OCI-LY3 (cell line): Measurements from ENCODE around the gene MET.
A peak's percentile ranks its signal among the peaks of the same experiment; 100 is the strongest.

Source experiments
- H2AFZ ChIP-seq: fragments of 200-600, 300-600 bp; shearing (Covaris generic); 2 replicates; pipeline ENCODE4 v1.6.0; 2014; ENCODE audit warnings: antibody characterized with exemption, low read depth, low read length
- H3K27ac ChIP-seq: fragments of 200-600, 300-600 bp; sonication (generic); 2 replicates; pipeline ENCODE4 v1.5.1; 2014; ENCODE audit warnings: mild to moderate bottlenecking, low read length, moderate library complexity, mixed read lengths
- H3K27me3 ChIP-seq: fragments of 200-600, 300-600 bp; sonication (generic); 2 replicates; pipeline ENCODE4 v1.6.1; 2014; ENCODE audit warnings: low read depth, low read length, mixed read lengths
- H3K36me3 ChIP-seq: fragments of 200-600, 300-600 bp; sonication (generic); replicated peaks from 2 replicates; pipeline ENCODE3; 2014; ENCODE audit warnings: low read depth, low read length, mixed read lengths
- H3K4me1 ChIP-seq: fragments of 300-600, 200-600 bp; sonication (generic); 2 replicates; pipeline ENCODE4 v1.6.1; 2014; ENCODE audit warnings: low read length, mixed read lengths
- H3K4me2 ChIP-seq: fragments of 200-600, 300-600 bp; sonication (generic); 2 replicates; pipeline ENCODE4 v1.6.1; 2014; ENCODE audit warnings: low read length, mixed read lengths
- H3K4me3 ChIP-seq: fragments of 300-600, 200-600 bp; sonication (generic); 2 replicates; pipeline ENCODE4 v1.5.1; 2014; ENCODE audit warnings: antibody characterized with exemption, mild to moderate bottlenecking, low read length, moderate library complexity
- H3K79me2 ChIP-seq: fragments of 300-600, 200-600 bp; shearing (Covaris generic); 2 replicates; pipeline ENCODE4 v1.6.1; 2014; ENCODE audit warnings: mild to moderate bottlenecking, low read length, mixed read lengths
- H3K9ac ChIP-seq: fragments of 300-600, 200-600 bp; shearing (Covaris generic); 2 replicates; pipeline ENCODE4 v1.6.0; 2014; ENCODE audit warnings: mild to moderate bottlenecking, low read length, moderate library complexity
- H3K9me3 ChIP-seq: fragments of 200-600, 300-600 bp; shearing (Covaris generic); 2 replicates; pipeline ENCODE4 v1.6.1; 2014; ENCODE audit warnings: low read length, mixed read lengths; ENCODE audit not compliant: insufficient read depth
- H4K20me1 ChIP-seq: fragments of 200-600, 300-600 bp; sonication (generic); 2 replicates; pipeline ENCODE4 v1.6.1; 2016; ENCODE audit warnings: low read length, mixed read lengths; ENCODE audit not compliant: insufficient read depth
- EZH2phosphoT487 ChIP-seq: fragments of 200-600 bp; shearing (Covaris generic); IDR thresholded peaks from 2 replicates; pipeline ENCODE4 v1.6.1; 2018; ENCODE audit warnings: antibody characterized with exemption, mixed run types, low read depth
- TF ChIP-seq, protein P1 (sequence below): fragments of 200-600, 300-600 bp; sonication (generic); IDR thresholded peaks from 2 replicates; pipeline ENCODE4 v1.5.1; 2014; ENCODE audit warnings: antibody characterized with exemption, low read length, low read depth

MET gene

DNA sequence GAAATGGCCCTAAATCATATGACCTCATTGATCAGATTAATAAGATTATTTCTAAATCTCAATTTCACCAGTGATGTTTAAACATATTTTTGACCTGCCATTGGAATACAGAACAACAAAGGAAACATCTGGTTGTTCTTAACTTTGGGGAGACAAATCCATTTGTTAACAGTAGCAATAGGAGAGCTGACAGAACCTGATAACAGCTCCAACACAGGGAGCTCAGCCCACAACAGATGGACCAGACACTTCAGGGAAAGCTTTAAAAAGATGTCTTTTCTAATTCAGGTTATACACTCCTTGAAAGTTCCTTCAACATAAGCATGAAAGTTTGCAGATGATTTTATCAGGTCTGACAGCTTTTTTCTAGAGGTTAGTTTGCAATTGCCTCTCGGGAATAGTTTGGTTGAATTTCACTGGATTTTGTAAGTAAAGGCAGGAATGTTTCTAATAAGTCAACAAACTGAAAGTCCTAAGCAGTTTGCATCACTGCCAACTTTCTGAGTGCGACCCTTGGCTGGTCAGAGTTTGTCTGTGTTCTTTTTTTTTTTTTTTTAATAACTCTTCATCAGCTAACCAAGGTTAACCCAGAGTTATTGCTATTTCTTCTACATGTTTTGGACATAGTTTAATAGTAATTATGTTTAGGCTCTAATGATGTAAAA lies 6.5 kb upstream of the MET start:
- H3K79me2 ChIP-seq, result no peaks in the 10 kb centered on the region
- H3K27me3 ChIP-seq, result no peaks in the 10 kb centered on the region
- peaks cover 1% of the 10 kb centered on the region for H3K4me1 ChIP-seq
- peaks cover 7% of the 10 kb centered on the region for H3K36me3 ChIP-seq
- H3K4me3 ChIP-seq, result no peak overlapping the region
- H2AFZ ChIP-seq, result no peak overlapping the region
- H4K20me1 ChIP-seq, result no peaks in the 10 kb centered on the region
- H3K27ac ChIP-seq, result no peak overlapping the region
- H3K9me3 ChIP-seq, result peaks cover 5% of the 10 kb centered on the region; the same call in 1 of the 2 replicates
- H3K9ac ChIP-seq, result no peak overlapping the region
- TF ChIP-seq, protein P1, sequence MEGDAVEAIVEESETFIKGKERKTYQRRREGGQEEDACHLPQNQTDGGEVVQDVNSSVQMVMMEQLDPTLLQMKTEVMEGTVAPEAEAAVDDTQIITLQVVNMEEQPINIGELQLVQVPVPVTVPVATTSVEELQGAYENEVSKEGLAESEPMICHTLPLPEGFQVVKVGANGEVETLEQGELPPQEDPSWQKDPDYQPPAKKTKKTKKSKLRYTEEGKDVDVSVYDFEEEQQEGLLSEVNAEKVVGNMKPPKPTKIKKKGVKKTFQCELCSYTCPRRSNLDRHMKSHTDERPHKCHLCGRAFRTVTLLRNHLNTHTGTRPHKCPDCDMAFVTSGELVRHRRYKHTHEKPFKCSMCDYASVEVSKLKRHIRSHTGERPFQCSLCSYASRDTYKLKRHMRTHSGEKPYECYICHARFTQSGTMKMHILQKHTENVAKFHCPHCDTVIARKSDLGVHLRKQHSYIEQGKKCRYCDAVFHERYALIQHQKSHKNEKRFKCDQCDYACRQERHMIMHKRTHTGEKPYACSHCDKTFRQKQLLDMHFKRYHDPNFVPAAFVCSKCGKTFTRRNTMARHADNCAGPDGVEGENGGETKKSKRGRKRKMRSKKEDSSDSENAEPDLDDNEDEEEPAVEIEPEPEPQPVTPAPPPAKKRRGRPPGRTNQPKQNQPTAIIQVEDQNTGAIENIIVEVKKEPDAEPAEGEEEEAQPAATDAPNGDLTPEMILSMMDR, result no peak
- TF ChIP-seq EZH2phosphoT487, result no peak
- H3K4me2 ChIP-seq, result no peak overlapping the region

DNA sequence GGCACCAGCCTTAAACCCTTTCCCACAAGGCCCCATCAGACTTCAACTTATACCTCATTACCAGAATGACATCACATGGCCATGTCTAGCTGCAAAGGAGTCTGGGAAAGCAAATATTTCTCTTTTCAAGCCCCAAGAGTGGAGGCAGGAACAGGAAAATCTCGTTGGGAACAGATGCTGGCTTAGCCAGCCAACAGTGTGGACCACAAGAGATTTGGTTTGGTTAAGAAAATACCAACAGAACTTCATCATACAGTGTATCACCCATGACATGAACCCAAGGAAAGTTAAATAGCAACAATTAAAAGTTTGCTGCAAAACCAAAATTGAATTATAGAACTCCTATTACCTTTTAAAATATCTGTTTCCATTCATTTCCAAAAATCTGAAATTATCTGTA lies 2.2 kb upstream of the MET start:
- peaks cover 27% of the 10 kb centered on the region for H3K4me1 ChIP-seq
- H3K4me3 ChIP-seq, result no peak overlapping the region
- no peaks in the 10 kb centered on the region for H4K20me1 ChIP-seq
- TF ChIP-seq, protein P1, result no peak
- TF ChIP-seq EZH2phosphoT487, result no peak
- H3K9ac ChIP-seq, result no peak overlapping the region
- peaks cover 7% of the 10 kb centered on the region for H3K36me3 ChIP-seq
- no peak overlapping the region for H3K27ac ChIP-seq
- no peaks in the 10 kb centered on the region for H3K27me3 ChIP-seq
- peaks cover 5% of the 10 kb centered on the region; the same call in 1 of the 2 replicates for H3K9me3 ChIP-seq
- no peak overlapping the region for H2AFZ ChIP-seq
- no peak overlapping the region for H3K4me2 ChIP-seq
- peaks cover 39% of the 10 kb centered on the region for H3K79me2 ChIP-seq

DNA sequence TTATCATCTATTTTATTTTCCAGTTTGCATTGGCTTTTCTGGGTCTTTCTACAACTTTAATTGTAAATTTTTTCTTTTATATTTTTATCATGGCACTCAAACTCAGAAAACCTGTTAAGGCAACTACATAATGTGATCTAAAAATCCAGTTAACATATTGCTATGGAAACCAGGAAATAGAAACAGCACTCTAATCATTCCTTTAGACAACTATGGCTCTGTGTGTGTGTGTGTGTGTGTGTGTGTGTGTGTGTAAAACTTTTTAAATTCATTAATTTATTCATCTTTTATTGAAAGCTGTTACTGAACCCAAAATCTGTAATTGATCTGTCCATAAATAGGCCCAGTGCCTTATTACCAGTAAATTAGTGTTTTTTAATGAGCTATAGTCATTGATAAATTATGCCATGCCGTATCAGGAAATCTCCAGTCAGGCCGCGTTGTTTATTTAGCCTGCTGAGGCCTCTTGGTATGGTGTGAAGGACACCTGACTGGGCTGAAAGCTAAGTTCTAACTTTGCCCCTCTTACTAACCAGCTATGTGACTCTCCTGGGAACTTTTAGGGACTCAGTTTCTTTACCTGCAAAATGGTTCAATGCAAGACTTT lies 1.5 kb upstream of the MET start:
- Histone ChIP-seq H3K27me3 (no peaks in the 10 kb centered on the region), H3K9ac (peak overlapping the region; percentile 91; the same call in 1 of the 2 replicates), H3K9me3 (peaks cover 5% of the 10 kb centered on the region; the same call in 1 of the 2 replicates), H3K27ac (no peak overlapping the region), H2AFZ (peak overlapping the region; percentile 71; the same call in 1 of the 2 replicates), H3K79me2 (peaks cover 46% of the 10 kb centered on the region), H3K36me3 (peaks cover 7% of the 10 kb centered on the region), H3K4me1 (peaks cover 28% of the 10 kb centered on the region), H3K4me3 (peak overlapping the region; percentile 87), H3K4me2 (peak overlapping the region; percentile 92), H4K20me1 (no peaks in the 10 kb centered on the region)
- TF ChIP-seq, protein P1, result no peak
- TF ChIP-seq EZH2phosphoT487, result no peak

DNA sequence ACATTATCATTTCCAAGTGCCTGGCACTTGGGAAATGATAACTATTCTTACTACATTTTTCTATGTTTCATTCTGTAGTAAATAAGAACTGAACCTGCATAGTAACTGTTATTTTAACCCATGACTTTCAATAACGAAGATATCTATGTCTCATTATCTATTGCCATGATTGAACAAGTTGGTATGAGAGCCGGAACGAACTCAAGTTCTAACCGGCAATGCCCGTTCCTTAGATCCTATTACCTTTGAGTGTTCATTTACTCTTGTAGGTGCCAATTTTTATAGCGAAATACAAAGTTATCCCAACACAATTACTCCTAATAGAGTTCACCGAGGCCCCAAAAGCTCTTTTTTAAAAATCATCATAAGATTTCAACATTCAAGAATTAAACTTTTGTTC lies 885 bp upstream of the MET start:
- H3K9ac ChIP-seq, result peak overlapping the region; percentile 91
- H4K20me1 ChIP-seq, result no peaks in the 10 kb centered on the region
- peaks cover 7% of the 10 kb centered on the region for H3K36me3 ChIP-seq
- H3K4me3 ChIP-seq, result peak overlapping the region; percentile 87
- peak overlapping the region; percentile 92 for H3K4me2 ChIP-seq
- peak overlapping the region; percentile 51 for H3K27ac ChIP-seq
- no peaks in the 10 kb centered on the region for H3K27me3 ChIP-seq
- H3K9me3 ChIP-seq, result peaks cover 5% of the 10 kb centered on the region; the same call in 1 of the 2 replicates
- peak overlapping the region; percentile 71 for H2AFZ ChIP-seq
- TF ChIP-seq EZH2phosphoT487, result no peak
- TF ChIP-seq, protein P1, result no peak
- peaks cover 52% of the 10 kb centered on the region for H3K79me2 ChIP-seq
- peaks cover 28% of the 10 kb centered on the region for H3K4me1 ChIP-seq
